ENCODE data around the gene NT5C. TPM values are rescaled to one million over a fixed set of nuclear protein-coding genes. Genes with fewer than 3 reads are reported as not detected.
"Not testable (repeated sequence)": the region's sequence is repeated elsewhere in the genome, so short reads cannot be mapped to it uniquely, and the experiment has no call there.

NT5C gene
- total RNA-seq, 1 experiment from 2014 or later: 116 TPM

GRCh38 chr17:75133001-75133400 is 1.5 kb upstream of the NT5C start:
- Histone ChIP-seq H3K9ac (ENCODE audit: low read length) (no peak overlapping the region), H3F3A (ENCODE audit: low read length, unreplicated experiment) (peaks cover 32% of the 10 kb centered on the region), H3K36me3 (ENCODE audit: low read depth, low read length) (peaks cover 29% of the 10 kb centered on the region), H3K4me3 (ENCODE audit: low read length) (no peak overlapping the region), H3K27ac (ENCODE audit: low read length) (0 out of 2 replicates have a peak overlapping the region, but pooled peaks have one; percentile 37), H3K27me3 (ENCODE audit: low read length) (no peaks in the 10 kb centered on the region), H3K9me3 (ENCODE audit: low read length) (no peaks in the 10 kb centered on the region), H4K20me1 (ENCODE audit: low read length) (no peaks in the 10 kb centered on the region), H3K79me2 (ENCODE audit: low read length) (peaks cover 38% of the 10 kb centered on the region), H2AFZ (ENCODE audit: low read length) (no peak overlapping the region), H3K9me2 (replicated peaks; ENCODE audit: low read length) (no peaks in the 10 kb centered on the region), H3K4me1 (ENCODE audit: insufficient read depth, low read length) (peaks cover 29% of the 10 kb centered on the region), H3K4me2 (ENCODE audit: low read length) (no peak overlapping the region)
- DNase-seq: peak; percentile 45
- BruUV-seq (replicated peaks): TSS peak; percentile 50
- no peak for TF ChIP-seq EZH2 (IDR thresholded peaks at IDR 0.05; ENCODE audit: low read length, unreplicated experiment)
- no peak for TF ChIP-seq EZH2phosphoT487 (IDR thresholded peaks at IDR 0.05; ENCODE audit: borderline replicate concordance, low read length)
- no peak for TF ChIP-seq CTCF (conservative IDR thresholded peaks at IDR 0.05; ENCODE audit: low read depth, low read length)
- ChIA-PET CTCF (interaction anchor here (0.7 kb wide), 1 partner anchor 56 kb away, joined by 12 read pairs; no protein-coding TSS in a partner anchor), POLR2A (ENCODE audit: unreplicated experiment) (interaction anchor here (0.7 kb wide), 1 partner anchor 18 kb away, joined by 3 read pairs; no protein-coding TSS in a partner anchor)
- peak; percentile 3; the same call in 1 of the 2 replicates for ATAC-seq
- intact Hi-C loops (cut with micrococcal nuclease): loop anchor here (5.0 kb wide), 1 partner anchor 69 kb away; no protein-coding TSS in a partner anchor

GRCh38 chr17:75132018-75133000 is 767 bp upstream of the NT5C start:
- DNase-seq; H4K20me1 ChIP-seq (ENCODE audit: low read length); H3K9me3 ChIP-seq (ENCODE audit: low read length); ATAC-seq; H3K9me2 ChIP-seq (replicated peaks; ENCODE audit: low read length); H3K27me3 ChIP-seq (ENCODE audit: low read length); BruUV-seq (replicated peaks): not testable (repeated sequence)
- Histone ChIP-seq H3K36me3 (ENCODE audit: low read depth, low read length) (peaks cover 27% of the 10 kb centered on the region), H3K9ac (ENCODE audit: low read length) (peak overlapping the region; percentile 89), H3F3A (ENCODE audit: low read length, unreplicated experiment) (peaks cover 29% of the 10 kb centered on the region), H3K4me2 (ENCODE audit: low read length) (peak overlapping the region; percentile 93), H3K4me1 (ENCODE audit: insufficient read depth, low read length) (peaks cover 29% of the 10 kb centered on the region), H2AFZ (ENCODE audit: low read length) (peak overlapping the region; percentile 74), H3K4me3 (ENCODE audit: low read length) (peak overlapping the region; percentile 72), H3K27ac (ENCODE audit: low read length) (peak overlapping the region; percentile 85), H3K79me2 (ENCODE audit: low read length) (peaks cover 41% of the 10 kb centered on the region)
- ChIA-PET CTCF (interaction anchor here (0.7 to 1.9 kb wide), 4 partner anchors 9 to 72 kb away, joined by 6 to 24 read pairs (median 11); no protein-coding TSS in a partner anchor), POLR2A (ENCODE audit: unreplicated experiment) (interaction anchor here (0.7 to 1.3 kb wide), 2 partner anchors 19 to 27 kb away, joined by 3 to 5 read pairs; no protein-coding TSS in a partner anchor)
- intact Hi-C loops (cut with micrococcal nuclease): loop anchor here (5.0 kb wide), 1 partner anchor 70 kb away; no protein-coding TSS in a partner anchor

GRCh38 chr17:75130632-75131277 is 787 bp downstream of the NT5C start:
- ATAC-seq (peak; percentile 50), DNase-seq (peak; percentile 73)
- H3K36me3 ChIP-seq (ENCODE audit: low read depth, low read length): peaks cover 18% of the 10 kb centered on the region
- no peak for TF ChIP-seq EZH2phosphoT487 (IDR thresholded peaks at IDR 0.05; ENCODE audit: borderline replicate concordance, low read length)
- TF ChIP-seq EZH2 (IDR thresholded peaks at IDR 0.05; ENCODE audit: low read length, unreplicated experiment): no peak
- peak; percentile 70 for TF ChIP-seq CTCF (conservative IDR thresholded peaks at IDR 0.05; ENCODE audit: low read depth, low read length)
- intact Hi-C loops (cut with micrococcal nuclease): loop anchor here (1.0 to 5.0 kb wide), 2 partner anchors 16 to 72 kb away; no protein-coding TSS in a partner anchor
- peaks cover 14% of the 10 kb centered on the region for H3F3A ChIP-seq (ENCODE audit: low read length, unreplicated experiment)
- TSS peak; percentile 57 for BruUV-seq (replicated peaks)
- peak overlapping the region; percentile 85 for H3K27ac ChIP-seq (ENCODE audit: low read length)
- ChIA-PET CTCF (interaction anchor here (0.6 to 1.9 kb wide), 7 partner anchors 8 to 233 kb away, joined by 3 to 24 read pairs (median 4); partner anchors contain the start of gene MIF4GD), POLR2A (ENCODE audit: unreplicated experiment) (interaction anchor here (0.6 to 1.3 kb wide), 3 partner anchors 28 to 1837 kb away, joined by 5 to 8 read pairs (median 6); no protein-coding TSS in a partner anchor)
- H2AFZ ChIP-seq (ENCODE audit: low read length): peak overlapping the region; percentile 74
- no peaks in the 10 kb centered on the region for H3K9me2 ChIP-seq (replicated peaks; ENCODE audit: low read length)
- H3K4me2 ChIP-seq (ENCODE audit: low read length): peak overlapping the region; percentile 93
- peaks cover 56% of the 10 kb centered on the region for H3K79me2 ChIP-seq (ENCODE audit: low read length)
- H3K27me3 ChIP-seq (ENCODE audit: low read length): no peaks in the 10 kb centered on the region
- no peaks in the 10 kb centered on the region for H4K20me1 ChIP-seq (ENCODE audit: low read length)
- H3K9me3 ChIP-seq (ENCODE audit: low read length): no peaks in the 10 kb centered on the region
- peaks cover 34% of the 10 kb centered on the region for H3K4me1 ChIP-seq (ENCODE audit: insufficient read depth, low read length)
- H3K4me3 ChIP-seq (ENCODE audit: low read length): peak overlapping the region; percentile 72
- H3K9ac ChIP-seq (ENCODE audit: low read length): peak overlapping the region; percentile 89

Data from PC-3 (cell line).